T-helper 1 cell treated with Interleukin-12 subunit alpha and Interleukin-12 subunit beta and Interleukin-4 antibody, amounts not matched to agents 30 μg/mL and 1 μg/mL, for 36 hours (primary cell): ENCODE measurements around the gene EIF3K.

ENCODE experiments used
- H3K27ac Mint-ChIP-seq: one replicate; pipeline ENCODE4 v1.8.0; 2021; ENCODE audit warnings: mild to moderate bottlenecking, mixed read lengths
- H3K27me3 Mint-ChIP-seq: one replicate; pipeline ENCODE4 v1.8.0; 2021; ENCODE audit warnings: low read depth, mixed read lengths
- H3K36me3 Mint-ChIP-seq: one replicate; pipeline ENCODE4 v1.8.0; 2021; ENCODE audit warnings: low read depth, mixed read lengths
- H3K4me1 Mint-ChIP-seq: one replicate; pipeline ENCODE4 v1.8.0; 2021; ENCODE audit warnings: low read depth, mixed read lengths
- H3K4me3 Mint-ChIP-seq: one replicate; pipeline ENCODE4 v1.8.0; 2021; ENCODE audit warnings: mild to moderate bottlenecking, moderate library complexity, mixed read lengths
- H3K9me3 Mint-ChIP-seq: one replicate; pipeline ENCODE4 v1.8.0; 2021; ENCODE audit warnings: mixed read lengths

Gene EIF3K

DNA sequence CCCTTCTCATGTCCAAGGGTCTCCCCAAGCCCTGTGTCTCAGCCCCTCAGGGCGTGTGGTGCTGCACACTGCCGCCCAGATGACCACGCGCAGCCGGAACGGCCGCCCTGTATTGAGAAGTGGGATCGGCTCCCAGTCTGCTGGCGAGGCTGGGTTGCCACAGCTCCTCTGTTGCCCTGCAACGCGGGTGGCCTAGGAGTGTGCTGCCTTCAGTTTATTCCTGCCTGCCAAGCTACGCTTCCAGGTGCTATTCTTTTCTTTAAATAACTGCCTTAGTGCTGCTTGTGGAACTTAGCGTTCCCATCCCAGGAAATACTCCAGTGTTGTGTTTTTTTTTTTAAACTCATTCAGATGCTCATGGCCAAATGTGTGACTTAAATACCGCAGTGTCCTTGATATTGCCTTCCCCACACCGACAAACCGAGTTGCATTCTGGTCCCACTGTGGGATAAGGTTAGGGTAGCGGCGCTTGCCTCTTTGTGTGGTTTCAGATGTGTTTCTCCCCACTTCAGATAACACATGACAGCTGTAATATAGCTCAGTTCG, 45.0 kb downstream of the EIF3K start:
- Mint-ChIP-seq H3K27me3 (no peaks in the 10 kb centered on the region), H3K36me3 (peaks cover 11% of the 10 kb centered on the region), H3K4me3 (peak overlapping the region; percentile 14), H3K4me1 (peaks cover 58% of the 10 kb centered on the region), H3K27ac (no peak overlapping the region), H3K9me3 (no peaks in the 10 kb centered on the region)

GRCh38 chr19:38664503-38665211, 45.7 kb downstream of the EIF3K start:
- no peaks in the 10 kb centered on the region for H3K9me3 Mint-ChIP-seq
- peaks cover 17% of the 10 kb centered on the region for H3K36me3 Mint-ChIP-seq
- no peak overlapping the region for H3K27ac Mint-ChIP-seq
- H3K27me3 Mint-ChIP-seq: no peaks in the 10 kb centered on the region
- H3K4me3 Mint-ChIP-seq: peak overlapping the region; percentile 14
- H3K4me1 Mint-ChIP-seq: peaks cover 64% of the 10 kb centered on the region

GRCh38 chr19:38665219-38665931, 46.4 kb downstream of the EIF3K start:
- peaks cover 17% of the 10 kb centered on the region for H3K36me3 Mint-ChIP-seq
- H3K9me3 Mint-ChIP-seq: no peaks in the 10 kb centered on the region
- peaks cover 71% of the 10 kb centered on the region for H3K4me1 Mint-ChIP-seq
- no peaks in the 10 kb centered on the region for H3K27me3 Mint-ChIP-seq
- H3K4me3 Mint-ChIP-seq: no peak overlapping the region
- no peak overlapping the region for H3K27ac Mint-ChIP-seq

DNA sequence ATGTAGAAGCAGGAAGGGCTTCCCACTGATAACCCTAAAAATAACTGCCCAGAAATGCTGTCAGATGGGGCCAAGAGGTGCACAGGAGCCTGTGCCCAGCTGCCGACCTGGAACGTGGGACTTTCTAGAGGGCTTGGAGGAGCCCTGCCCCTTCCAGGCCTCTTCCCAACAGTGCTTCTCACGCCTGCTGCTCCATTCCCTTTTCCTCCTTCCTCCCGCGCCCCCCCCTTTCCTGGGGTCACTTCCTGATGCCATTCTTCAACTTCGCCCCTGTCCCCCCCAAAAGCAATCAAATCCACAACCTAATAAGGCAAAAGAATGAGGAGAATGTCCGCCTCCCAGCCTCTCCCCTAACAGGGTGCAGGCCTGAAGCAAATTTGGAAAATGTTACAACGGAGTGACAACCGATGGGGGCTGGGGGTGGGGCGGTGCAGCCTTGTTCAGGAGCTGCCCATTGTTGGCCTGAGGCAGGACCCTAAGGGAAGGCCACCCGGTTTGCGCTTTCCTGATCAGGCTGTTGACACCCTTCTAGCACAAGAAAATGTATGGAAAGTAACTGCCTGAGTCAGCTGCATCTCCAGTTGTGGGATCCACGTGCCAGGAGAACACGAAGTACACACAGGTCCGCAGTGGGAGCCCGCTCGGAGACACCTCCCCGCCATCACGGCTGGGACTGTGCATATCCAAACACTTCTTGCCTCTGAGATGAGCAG, 47.1 kb downstream of the EIF3K start:
- no peak overlapping the region for H3K27ac Mint-ChIP-seq

GRCh38 chr19:38666663-38667511, 47.9 kb downstream of the EIF3K start:
- peak overlapping the region; percentile 79 for H3K27ac Mint-ChIP-seq
- no peaks in the 10 kb centered on the region for H3K9me3 Mint-ChIP-seq
- no peaks in the 10 kb centered on the region for H3K27me3 Mint-ChIP-seq
- H3K4me3 Mint-ChIP-seq: peak overlapping the region; percentile 49
- peaks cover 14% of the 10 kb centered on the region for H3K36me3 Mint-ChIP-seq
- peaks cover 73% of the 10 kb centered on the region for H3K4me1 Mint-ChIP-seq

More for the DNA sequence above, 47.1 kb downstream of the EIF3K start:
- H3K4me3 Mint-ChIP-seq: no peak overlapping the region
- H3K36me3 Mint-ChIP-seq: peaks cover 15% of the 10 kb centered on the region
- peaks cover 71% of the 10 kb centered on the region for H3K4me1 Mint-ChIP-seq
- H3K27me3 Mint-ChIP-seq: no peaks in the 10 kb centered on the region
- H3K9me3 Mint-ChIP-seq: no peaks in the 10 kb centered on the region

- H3K9me3 Mint-ChIP-seq: no peaks in the 10 kb centered on the region
- peaks cover 67% of the 10 kb centered on the region for H3K4me1 Mint-ChIP-seq
- H3K27me3 Mint-ChIP-seq: no peaks in the 10 kb centered on the region
- H3K27ac Mint-ChIP-seq: peak overlapping the region; percentile 8
- H3K36me3 Mint-ChIP-seq: peaks cover 14% of the 10 kb centered on the region
- no peak overlapping the region for H3K4me3 Mint-ChIP-seq
These were observed 48.7 kb downstream of the EIF3K start for GRCh38 chr19:38667661-38668171.

GRCh38 chr19:38669552-38669951, 50.6 kb downstream of the EIF3K start:
- peaks cover 17% of the 10 kb centered on the region for H3K36me3 Mint-ChIP-seq
- H3K4me3 Mint-ChIP-seq: peak overlapping the region; percentile 66
- peak overlapping the region; percentile 45 for H3K27ac Mint-ChIP-seq
- no peaks in the 10 kb centered on the region for H3K9me3 Mint-ChIP-seq
- H3K4me1 Mint-ChIP-seq: peaks cover 63% of the 10 kb centered on the region
- H3K27me3 Mint-ChIP-seq: no peaks in the 10 kb centered on the region

DNA sequence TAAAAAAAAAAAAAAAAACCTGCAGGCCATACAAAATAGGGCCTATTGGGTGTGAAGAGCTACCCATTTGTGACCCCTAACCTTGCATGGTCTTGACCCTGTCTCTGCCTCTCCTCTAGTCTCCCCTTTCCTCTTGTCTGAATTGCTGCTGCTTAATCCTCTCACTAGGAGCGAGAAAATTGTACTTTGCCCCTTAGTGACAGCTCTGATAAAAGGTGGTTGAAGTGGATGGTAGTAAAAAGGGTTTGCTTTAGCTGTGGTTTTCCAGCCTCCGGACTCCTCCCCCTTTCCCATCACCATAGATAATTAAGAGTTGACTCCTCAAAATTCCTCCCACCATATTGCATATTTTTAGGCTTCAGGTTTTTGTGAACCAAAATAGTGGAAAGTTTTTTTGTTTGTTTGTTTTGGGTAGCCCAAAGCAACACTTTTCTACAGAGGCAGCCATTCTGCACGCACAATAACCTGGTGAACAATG, 52.0 kb downstream of the EIF3K start:
- Mint-ChIP-seq H3K36me3 (peaks cover 18% of the 10 kb centered on the region), H3K4me3 (no peak overlapping the region), H3K4me1 (peaks cover 65% of the 10 kb centered on the region), H3K9me3 (no peaks in the 10 kb centered on the region), H3K27me3 (no peaks in the 10 kb centered on the region), H3K27ac (no peak overlapping the region)

GRCh38 chr19:38671654-38672053, 52.7 kb downstream of the EIF3K start:
- Mint-ChIP-seq H3K4me3 (no peak overlapping the region), H3K4me1 (peaks cover 64% of the 10 kb centered on the region), H3K27me3 (no peaks in the 10 kb centered on the region), H3K27ac (no peak overlapping the region), H3K36me3 (peaks cover 18% of the 10 kb centered on the region), H3K9me3 (no peaks in the 10 kb centered on the region)

DNA sequence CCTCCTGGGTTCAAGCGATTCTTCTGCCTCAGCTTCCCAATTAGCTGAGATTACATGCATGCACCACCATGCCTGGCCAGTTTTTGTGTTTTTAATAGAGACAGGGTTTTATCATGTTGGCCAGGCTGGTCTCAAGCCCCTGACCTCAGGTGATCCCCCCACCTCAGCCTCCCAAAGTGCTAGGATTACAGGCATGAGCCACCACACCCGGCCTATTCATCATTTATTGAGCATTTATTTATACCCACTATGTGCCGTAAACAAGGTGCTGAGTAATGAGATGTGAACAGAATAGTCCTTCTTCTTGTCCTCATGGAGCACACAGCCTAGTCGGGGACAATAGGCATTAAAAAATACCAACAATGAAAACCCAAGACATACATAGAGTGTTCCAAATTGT, 54.0 kb downstream of the EIF3K start:
- no peaks in the 10 kb centered on the region for H3K27me3 Mint-ChIP-seq
- no peak overlapping the region for H3K4me3 Mint-ChIP-seq

GRCh38 chr19:38674388-38675171, 55.6 kb downstream of the EIF3K start:
- Mint-ChIP-seq H3K27ac (no peak overlapping the region), H3K4me3 (no peak overlapping the region), H3K27me3 (no peaks in the 10 kb centered on the region), H3K4me1 (peaks cover 63% of the 10 kb centered on the region), H3K36me3 (peaks cover 20% of the 10 kb centered on the region), H3K9me3 (no peaks in the 10 kb centered on the region)

More for the DNA sequence above, 54.0 kb downstream of the EIF3K start:
- Mint-ChIP-seq H3K4me1 (peaks cover 66% of the 10 kb centered on the region), H3K27ac (no peak overlapping the region), H3K36me3 (peaks cover 23% of the 10 kb centered on the region), H3K9me3 (no peaks in the 10 kb centered on the region)

DNA sequence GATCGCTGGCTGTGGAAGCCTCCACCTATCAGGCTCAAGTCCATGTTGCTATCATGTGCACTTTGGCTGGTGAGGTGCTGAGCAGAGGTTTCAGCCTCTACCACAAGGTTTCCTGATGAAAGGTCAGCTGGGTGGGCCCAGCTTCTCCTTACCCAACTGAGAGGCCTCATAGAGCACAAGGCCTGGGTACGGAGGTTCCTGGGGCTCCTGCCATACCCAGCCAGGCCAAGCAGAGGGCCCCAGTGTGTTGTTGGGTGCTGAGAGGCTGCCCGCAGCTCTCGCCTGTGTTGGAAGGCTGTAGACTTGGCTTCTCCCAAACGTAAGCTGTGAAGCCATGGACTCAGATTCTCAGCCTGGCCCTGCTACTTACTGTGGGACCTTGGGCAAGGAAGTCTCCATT, 56.6 kb downstream of the EIF3K start:
- Mint-ChIP-seq H3K27ac (peak overlapping the region; percentile 45), H3K4me3 (no peak overlapping the region), H3K4me1 (peaks cover 63% of the 10 kb centered on the region), H3K36me3 (peaks cover 25% of the 10 kb centered on the region), H3K27me3 (no peaks in the 10 kb centered on the region), H3K9me3 (no peaks in the 10 kb centered on the region)
